ENCODE results near the gene OPRM1.

GRCh38 chr6:154222716-154223115 is 183.7 kb downstream of the OPRM1 start:
- TF ChIP-seq, protein P1, sequence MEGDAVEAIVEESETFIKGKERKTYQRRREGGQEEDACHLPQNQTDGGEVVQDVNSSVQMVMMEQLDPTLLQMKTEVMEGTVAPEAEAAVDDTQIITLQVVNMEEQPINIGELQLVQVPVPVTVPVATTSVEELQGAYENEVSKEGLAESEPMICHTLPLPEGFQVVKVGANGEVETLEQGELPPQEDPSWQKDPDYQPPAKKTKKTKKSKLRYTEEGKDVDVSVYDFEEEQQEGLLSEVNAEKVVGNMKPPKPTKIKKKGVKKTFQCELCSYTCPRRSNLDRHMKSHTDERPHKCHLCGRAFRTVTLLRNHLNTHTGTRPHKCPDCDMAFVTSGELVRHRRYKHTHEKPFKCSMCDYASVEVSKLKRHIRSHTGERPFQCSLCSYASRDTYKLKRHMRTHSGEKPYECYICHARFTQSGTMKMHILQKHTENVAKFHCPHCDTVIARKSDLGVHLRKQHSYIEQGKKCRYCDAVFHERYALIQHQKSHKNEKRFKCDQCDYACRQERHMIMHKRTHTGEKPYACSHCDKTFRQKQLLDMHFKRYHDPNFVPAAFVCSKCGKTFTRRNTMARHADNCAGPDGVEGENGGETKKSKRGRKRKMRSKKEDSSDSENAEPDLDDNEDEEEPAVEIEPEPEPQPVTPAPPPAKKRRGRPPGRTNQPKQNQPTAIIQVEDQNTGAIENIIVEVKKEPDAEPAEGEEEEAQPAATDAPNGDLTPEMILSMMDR (IDR thresholded peaks at IDR 0.05), result no peak
- TF ChIP-seq EZH2 (IDR thresholded peaks at IDR 0.05), result no peak
